ENCODE data around the gene ADAMTS18.

DNA sequence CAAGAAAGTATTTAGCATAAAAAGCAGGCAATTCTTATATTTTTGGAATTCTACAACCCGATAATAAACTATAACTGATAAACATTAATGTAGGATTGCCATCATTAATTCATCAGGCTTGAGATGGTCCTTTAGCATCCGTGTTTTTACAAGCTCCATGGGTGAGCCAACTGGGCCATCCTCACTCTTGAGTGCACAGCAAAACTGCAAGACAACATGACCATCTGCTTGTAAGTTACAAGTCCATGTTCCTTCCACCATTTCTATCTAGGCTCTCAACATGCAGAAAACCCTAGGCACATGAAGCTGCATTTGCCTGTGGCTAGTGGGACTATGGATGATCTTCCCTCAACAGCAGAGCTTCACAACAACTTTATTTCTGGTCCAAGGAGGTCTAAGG lies 40.1 kb downstream of the ADAMTS18 start:
- TF ChIP-seq, protein P1, sequence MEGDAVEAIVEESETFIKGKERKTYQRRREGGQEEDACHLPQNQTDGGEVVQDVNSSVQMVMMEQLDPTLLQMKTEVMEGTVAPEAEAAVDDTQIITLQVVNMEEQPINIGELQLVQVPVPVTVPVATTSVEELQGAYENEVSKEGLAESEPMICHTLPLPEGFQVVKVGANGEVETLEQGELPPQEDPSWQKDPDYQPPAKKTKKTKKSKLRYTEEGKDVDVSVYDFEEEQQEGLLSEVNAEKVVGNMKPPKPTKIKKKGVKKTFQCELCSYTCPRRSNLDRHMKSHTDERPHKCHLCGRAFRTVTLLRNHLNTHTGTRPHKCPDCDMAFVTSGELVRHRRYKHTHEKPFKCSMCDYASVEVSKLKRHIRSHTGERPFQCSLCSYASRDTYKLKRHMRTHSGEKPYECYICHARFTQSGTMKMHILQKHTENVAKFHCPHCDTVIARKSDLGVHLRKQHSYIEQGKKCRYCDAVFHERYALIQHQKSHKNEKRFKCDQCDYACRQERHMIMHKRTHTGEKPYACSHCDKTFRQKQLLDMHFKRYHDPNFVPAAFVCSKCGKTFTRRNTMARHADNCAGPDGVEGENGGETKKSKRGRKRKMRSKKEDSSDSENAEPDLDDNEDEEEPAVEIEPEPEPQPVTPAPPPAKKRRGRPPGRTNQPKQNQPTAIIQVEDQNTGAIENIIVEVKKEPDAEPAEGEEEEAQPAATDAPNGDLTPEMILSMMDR (conservative IDR thresholded peaks at IDR 0.05; ENCODE audit: low read depth, low read length), result no peak
- TF ChIP-seq EZH2 (IDR thresholded peaks at IDR 0.05; ENCODE audit: borderline replicate concordance, low read depth, low read length, poor library complexity, severe bottlenecking), result no peak

Data from A673 (cell line).